Measurements from ENCODE around the gene GRSF1.

Gene GRSF1

DNA sequence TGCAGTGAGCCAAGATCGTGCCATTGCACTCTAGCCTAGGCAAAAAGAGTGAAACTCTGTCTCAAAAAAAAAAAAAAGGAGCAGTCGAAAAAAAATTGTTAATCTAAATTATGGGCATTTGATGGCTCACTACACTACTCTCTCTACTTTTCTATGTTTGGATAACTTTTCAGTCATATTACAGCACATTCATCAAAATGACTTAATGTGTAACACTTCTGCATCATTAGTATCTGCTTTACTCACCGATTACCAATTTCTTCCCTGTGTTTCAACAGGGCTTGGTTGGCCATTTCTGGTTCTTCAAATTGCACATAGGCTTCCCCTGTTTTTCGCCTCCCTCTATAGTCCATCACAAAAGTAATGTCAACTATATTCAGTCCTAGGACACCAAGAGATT, 8.4 kb downstream of the GRSF1 start:
- H3K4me2 ChIP-seq (ENCODE audit: low read length): no peak overlapping the region
- TF ChIP-seq, protein P1, sequence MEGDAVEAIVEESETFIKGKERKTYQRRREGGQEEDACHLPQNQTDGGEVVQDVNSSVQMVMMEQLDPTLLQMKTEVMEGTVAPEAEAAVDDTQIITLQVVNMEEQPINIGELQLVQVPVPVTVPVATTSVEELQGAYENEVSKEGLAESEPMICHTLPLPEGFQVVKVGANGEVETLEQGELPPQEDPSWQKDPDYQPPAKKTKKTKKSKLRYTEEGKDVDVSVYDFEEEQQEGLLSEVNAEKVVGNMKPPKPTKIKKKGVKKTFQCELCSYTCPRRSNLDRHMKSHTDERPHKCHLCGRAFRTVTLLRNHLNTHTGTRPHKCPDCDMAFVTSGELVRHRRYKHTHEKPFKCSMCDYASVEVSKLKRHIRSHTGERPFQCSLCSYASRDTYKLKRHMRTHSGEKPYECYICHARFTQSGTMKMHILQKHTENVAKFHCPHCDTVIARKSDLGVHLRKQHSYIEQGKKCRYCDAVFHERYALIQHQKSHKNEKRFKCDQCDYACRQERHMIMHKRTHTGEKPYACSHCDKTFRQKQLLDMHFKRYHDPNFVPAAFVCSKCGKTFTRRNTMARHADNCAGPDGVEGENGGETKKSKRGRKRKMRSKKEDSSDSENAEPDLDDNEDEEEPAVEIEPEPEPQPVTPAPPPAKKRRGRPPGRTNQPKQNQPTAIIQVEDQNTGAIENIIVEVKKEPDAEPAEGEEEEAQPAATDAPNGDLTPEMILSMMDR (IDR thresholded peaks at IDR 0.05): no peak
- no peaks in the 10 kb centered on the region for H3K27me3 ChIP-seq (ENCODE audit: control insufficient read depth, insufficient read depth, low read length)
- H3K27ac ChIP-seq: no peak overlapping the region
- no peak overlapping the region for H3K9ac ChIP-seq
- H3K4me3 ChIP-seq (ENCODE audit: low read depth, low read length): no peak overlapping the region
- H3K9me3 ChIP-seq (ENCODE audit: control insufficient read depth, low read length): no peaks in the 10 kb centered on the region
- no peaks in the 10 kb centered on the region for H3K4me1 ChIP-seq
- peaks cover 6% of the 10 kb centered on the region for H3K79me2 ChIP-seq
- no peak overlapping the region for H2AFZ ChIP-seq
- H3K36me3 ChIP-seq (ENCODE audit: control insufficient read depth, insufficient read depth, low read length): no peaks in the 10 kb centered on the region

DNA sequence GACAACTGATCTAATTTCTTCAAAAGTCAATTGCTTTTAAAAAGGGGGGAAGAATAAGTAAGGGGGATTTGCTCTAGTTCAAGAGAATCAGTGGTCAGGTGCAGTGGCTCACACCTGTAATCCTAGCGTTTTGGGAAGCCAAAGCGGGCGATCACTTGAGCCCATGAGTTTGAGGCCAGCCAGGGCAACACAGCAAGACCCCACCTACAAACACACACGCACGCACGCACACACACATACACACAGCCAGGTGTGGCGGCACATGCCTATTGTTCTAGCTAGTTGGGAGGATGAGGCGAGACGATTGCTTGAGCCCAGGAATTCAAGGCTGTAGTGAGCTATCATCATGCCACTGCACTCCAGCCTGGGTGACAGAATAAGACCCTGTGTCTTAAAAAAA, 9.6 kb downstream of the GRSF1 start:
- no peak overlapping the region for H3K4me2 ChIP-seq (ENCODE audit: low read length)
- no peak overlapping the region for H3K4me3 ChIP-seq (ENCODE audit: low read depth, low read length)
- H3K27me3 ChIP-seq (ENCODE audit: control insufficient read depth, insufficient read depth, low read length): no peaks in the 10 kb centered on the region
- no peaks in the 10 kb centered on the region for H3K4me1 ChIP-seq
- H3K79me2 ChIP-seq: peaks cover 3% of the 10 kb centered on the region
- H3K9ac ChIP-seq: no peak overlapping the region
- no peaks in the 10 kb centered on the region for H3K36me3 ChIP-seq (ENCODE audit: control insufficient read depth, insufficient read depth, low read length)
- H3K9me3 ChIP-seq (ENCODE audit: control insufficient read depth, low read length): no peaks in the 10 kb centered on the region
- no peak overlapping the region for H3K27ac ChIP-seq
- no peak overlapping the region for H2AFZ ChIP-seq
- TF ChIP-seq, protein P1 (IDR thresholded peaks at IDR 0.05): no peak

DNA sequence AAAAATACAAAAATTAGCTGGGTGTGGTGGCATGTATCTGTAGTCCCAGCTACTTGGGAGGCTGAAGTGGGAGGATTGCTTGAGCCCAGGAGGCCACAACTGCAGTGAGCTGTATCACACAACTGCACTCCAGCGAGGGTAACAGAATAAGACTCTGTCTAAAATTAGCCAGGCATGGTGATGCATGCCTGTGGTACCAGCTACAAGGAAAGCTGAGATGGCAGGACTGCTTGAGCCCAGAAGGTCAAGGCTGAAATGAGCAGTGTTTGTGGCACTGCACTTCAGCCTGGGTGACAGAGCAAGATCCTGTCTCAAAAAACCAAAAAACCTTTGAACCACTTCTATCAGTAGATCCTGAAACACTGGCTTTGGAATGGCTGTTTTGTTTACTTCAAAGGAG, 10.2 kb downstream of the GRSF1 start:
- Histone ChIP-seq H2AFZ (no peak overlapping the region), H3K4me1 (no peaks in the 10 kb centered on the region), H3K27me3 (ENCODE audit: control insufficient read depth, insufficient read depth, low read length) (no peaks in the 10 kb centered on the region), H3K9ac (no peak overlapping the region), H3K27ac (no peak overlapping the region), H3K9me3 (ENCODE audit: control insufficient read depth, low read length) (no peaks in the 10 kb centered on the region), H3K36me3 (ENCODE audit: control insufficient read depth, insufficient read depth, low read length) (no peaks in the 10 kb centered on the region), H3K4me3 (ENCODE audit: low read depth, low read length) (no peak overlapping the region), H3K79me2 (no peaks in the 10 kb centered on the region), H3K4me2 (ENCODE audit: low read length) (no peak overlapping the region)
- TF ChIP-seq, protein P1 (IDR thresholded peaks at IDR 0.05): no peak

DNA sequence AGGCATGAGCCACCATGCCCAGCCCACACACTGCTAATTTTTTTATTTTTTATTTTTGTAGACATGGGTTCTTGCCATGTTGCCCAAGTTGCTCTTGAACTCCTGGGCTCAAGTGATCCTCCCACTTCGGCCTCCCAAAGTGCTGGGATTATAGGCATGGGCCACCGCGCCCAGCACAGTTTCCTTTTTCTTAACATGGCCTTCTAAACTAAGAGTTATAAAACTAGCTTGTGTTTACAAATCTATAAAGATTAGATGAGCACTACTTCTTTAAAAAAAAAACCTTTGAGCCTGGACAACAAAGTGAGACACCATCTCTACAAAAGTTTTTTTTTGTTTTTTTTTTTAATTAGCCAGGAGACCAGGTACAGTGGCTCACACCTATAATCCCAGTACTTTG, 10.7 kb downstream of the GRSF1 start:
- TF ChIP-seq, protein P1 (IDR thresholded peaks at IDR 0.05): no peak
- Histone ChIP-seq H3K4me1 (no peaks in the 10 kb centered on the region), H3K4me3 (ENCODE audit: low read depth, low read length) (no peak overlapping the region), H3K9ac (no peak overlapping the region), H3K27ac (no peak overlapping the region), H3K36me3 (ENCODE audit: control insufficient read depth, insufficient read depth, low read length) (no peaks in the 10 kb centered on the region), H3K4me2 (ENCODE audit: low read length) (no peak overlapping the region), H3K27me3 (ENCODE audit: control insufficient read depth, insufficient read depth, low read length) (no peaks in the 10 kb centered on the region), H3K9me3 (ENCODE audit: control insufficient read depth, low read length) (no peaks in the 10 kb centered on the region), H2AFZ (no peak overlapping the region), H3K79me2 (no peaks in the 10 kb centered on the region)

DNA sequence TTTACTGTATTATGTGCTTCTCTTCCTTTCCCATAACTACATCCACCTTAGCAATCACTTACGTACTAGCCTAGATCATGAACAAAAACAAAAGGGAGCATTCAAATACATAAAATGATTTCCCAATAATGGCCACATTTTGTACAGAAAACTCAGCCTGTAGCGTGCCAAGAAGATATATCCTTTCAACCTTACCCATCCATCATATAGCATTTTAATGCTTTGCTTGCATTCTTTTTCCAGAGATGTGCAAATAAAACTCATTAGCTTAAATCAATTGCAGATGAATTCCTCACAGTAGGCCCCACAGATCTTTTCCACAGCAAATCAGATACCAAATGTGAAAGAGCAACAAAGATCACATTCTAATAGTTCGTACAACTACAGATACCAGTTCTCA, 20.8 kb downstream of the GRSF1 start:
- Histone ChIP-seq H3K4me2 (ENCODE audit: low read length) (no peak overlapping the region), H3K9me3 (ENCODE audit: control insufficient read depth, low read length) (no peaks in the 10 kb centered on the region), H3K4me3 (ENCODE audit: low read depth, low read length) (no peak overlapping the region), H3K9ac (no peak overlapping the region), H2AFZ (no peak overlapping the region), H3K27ac (no peak overlapping the region), H3K27me3 (ENCODE audit: control insufficient read depth, insufficient read depth, low read length) (no peaks in the 10 kb centered on the region), H3K79me2 (no peaks in the 10 kb centered on the region), H3K4me1 (no peaks in the 10 kb centered on the region), H3K36me3 (ENCODE audit: control insufficient read depth, insufficient read depth, low read length) (no peaks in the 10 kb centered on the region)
- TF ChIP-seq, protein P1 (IDR thresholded peaks at IDR 0.05): no peak

All from parathyroid adenoma (tissue), 2 donors.